HepG2 (cell line): ENCODE data around the gene CPVL. TPM values are rescaled to one million over a fixed set of nuclear protein-coding genes. Genes with fewer than 3 reads are reported as not detected.
A peak's percentile ranks its signal among the peaks of the same experiment; 100 is the strongest.

ENCODE experiments used
- EP300 ChIP-seq, 3 experiments: sonication (generic) in 1 of 3; formaldehyde crosslinking in 1 of 3; IDR thresholded peaks; 2 replicates each; pipeline versions ENCODE4 v1.5.1 to v1.6.1; 2011 to 2020; ENCODE audit warnings: low read depth in 2 of 3, low read length in 2 of 3, borderline replicate concordance in 1 of 3, improper control_type of control experiment in 1 of 3, mild to moderate bottlenecking in 1 of 3, missing genetic modification reagents in 1 of 3, moderate library complexity in 1 of 3
- HOXA9 ChIP-seq: sonication (generic); formaldehyde crosslinking; IDR thresholded peaks from 2 replicates; pipeline ENCODE4 v1.8.1; 2022; ENCODE audit warnings: missing genetic modification reagents, mild to moderate bottlenecking, moderate library complexity, borderline replicate concordance
- MED1 ChIP-seq: sonication (generic); formaldehyde crosslinking; IDR thresholded peaks from 2 replicates; pipeline ENCODE4 v1.4.0; 2020; ENCODE audit warnings: missing genetic modification reagents
- NFE2L2 ChIP-seq: fragments of 150-350 bp; IDR thresholded peaks from 2 replicates; pipeline ENCODE4 v1.6.1; 2014; ENCODE audit warnings: low read length
- POLR2G ChIP-seq: fragments of 200-400 bp; formaldehyde crosslinking; IDR thresholded peaks from 2 replicates; pipeline ENCODE4 v1.6.1; 2018; ENCODE audit warnings: mild to moderate bottlenecking, low read depth, low read length, moderate library complexity
- SRY ChIP-seq: sonication (generic); formaldehyde crosslinking; IDR thresholded peaks from 2 replicates; pipeline ENCODE4 v1.8.0; 2022; ENCODE audit warnings: mild to moderate bottlenecking, missing genetic modification reagents
- TBX2 ChIP-seq: sonication (generic); formaldehyde crosslinking; IDR thresholded peaks from 2 replicates; pipeline ENCODE4 v1.5.0; 2020; ENCODE audit warnings: missing genetic modification reagents, mild to moderate bottlenecking, borderline replicate concordance
- TCF7 ChIP-seq: sonication (generic); IDR thresholded peaks from 2 replicates; pipeline ENCODE4 v1.6.1; 2016; ENCODE audit warnings: antibody characterized with exemption, low read depth
- YEATS2 ChIP-seq: sonication (generic); formaldehyde crosslinking; IDR thresholded peaks from 2 replicates; pipeline ENCODE4 v1.4.0; 2020; ENCODE audit warnings: missing genetic modification reagents, borderline replicate concordance
- ZC3H4 ChIP-seq: sonication (generic); formaldehyde crosslinking; IDR thresholded peaks from 2 replicates; pipeline ENCODE4 v1.4.0; 2020; ENCODE audit warnings: missing genetic modification reagents, borderline replicate concordance
- ZFYVE20 ChIP-seq: sonication (generic); formaldehyde crosslinking; IDR thresholded peaks from 2 replicates; pipeline ENCODE4 v1.8.0; 2023; ENCODE audit warnings: low read depth, mild to moderate bottlenecking, moderate library complexity, missing genetic modification reagents, borderline replicate concordance
- ZNF572 ChIP-seq: sonication (generic); formaldehyde crosslinking; IDR thresholded peaks from 2 replicates; pipeline ENCODE4 v1.5.1; 2020; ENCODE audit warnings: mild to moderate bottlenecking, missing genetic modification reagents
- ZZZ3 ChIP-seq: sonication (generic); formaldehyde crosslinking; IDR thresholded peaks from 2 replicates; pipeline ENCODE4 v1.4.0; 2020; ENCODE audit warnings: missing genetic modification reagents, mild to moderate bottlenecking, borderline replicate concordance
- polyA plus RNA-seq, 8 experiments: library from polyadenylated mRNA; depleted of rRNA in 3 of 8; stranded (reverse) in 7 of 8; unstranded in 1 of 8; fragments of >200 nt; fragmentation: Illumina TruSeq in 4 of 8; extraction: Trizol in 4 of 8; gene quantifications; 2 replicates each; pipeline versions ENCODE4 v1.2.1 to v1.2.3, GENCODE V29; 2011 to 2016; ENCODE audit warnings: low read depth in 4 of 8, missing spikeins in 1 of 8, mixed read lengths in 1 of 8; ENCODE audit not compliant: insufficient read depth in 1 of 8
- total RNA-seq, 5 experiments: library from RNA; depleted of rRNA; stranded (reverse); fragments of >200 nt; fragmentation: Illumina TruSeq; extraction: Trizol; gene quantifications; 2 replicates each; pipeline ENCODE4 v1.2.3, GENCODE V29; 2016; ENCODE audit warnings: low read depth in 1 of 5
- TF ChIP-seq, protein P1 (sequence below): fragments of 450-650 bp; IDR thresholded peaks from 2 replicates; pipeline ENCODE4 v1.6.1; 2017; ENCODE audit warnings: mild to moderate bottlenecking
- TF ChIP-seq, protein P2 (sequence below): sonication (generic); formaldehyde crosslinking; IDR thresholded peaks from 2 replicates; pipeline ENCODE4 v1.5.1; 2020; ENCODE audit warnings: missing genetic modification reagents, mild to moderate bottlenecking, borderline replicate concordance
- TF ChIP-seq, protein P3 (sequence below): sonication (generic); formaldehyde crosslinking; IDR thresholded peaks from 2 replicates; pipeline ENCODE4 v1.5.0; 2020; ENCODE audit warnings: missing genetic modification reagents
- TF ChIP-seq, protein P4 (sequence below): sonication (generic); formaldehyde crosslinking; IDR thresholded peaks from 2 replicates; pipeline ENCODE4 v1.8.0; 2022; ENCODE audit warnings: missing genetic modification reagents, mild to moderate bottlenecking, borderline replicate concordance
- TF ChIP-seq, protein P5 (sequence below), 2 experiments: sonication (generic) in 1 of 2; formaldehyde crosslinking in 1 of 2; IDR thresholded peaks; 2 replicates each; pipeline versions ENCODE4 v1.5.1 to v1.6.1; 2011 to 2020; ENCODE audit warnings: borderline replicate concordance in 1 of 2, low read depth in 1 of 2, low read length in 1 of 2, mild to moderate bottlenecking in 1 of 2, missing genetic modification reagents in 1 of 2, moderate library complexity in 1 of 2
- TF ChIP-seq, protein P6 (sequence below): IDR thresholded peaks from 2 replicates; pipeline ENCODE4 v1.6.1; 2016; ENCODE audit warnings: low read depth

CPVL gene
- total and polyA plus RNA-seq, 2 of the 13 experiments (the other 11 are each of a cell fraction or from before 2014, with no cell fraction given): 59.2 to 294 TPM

DNA sequence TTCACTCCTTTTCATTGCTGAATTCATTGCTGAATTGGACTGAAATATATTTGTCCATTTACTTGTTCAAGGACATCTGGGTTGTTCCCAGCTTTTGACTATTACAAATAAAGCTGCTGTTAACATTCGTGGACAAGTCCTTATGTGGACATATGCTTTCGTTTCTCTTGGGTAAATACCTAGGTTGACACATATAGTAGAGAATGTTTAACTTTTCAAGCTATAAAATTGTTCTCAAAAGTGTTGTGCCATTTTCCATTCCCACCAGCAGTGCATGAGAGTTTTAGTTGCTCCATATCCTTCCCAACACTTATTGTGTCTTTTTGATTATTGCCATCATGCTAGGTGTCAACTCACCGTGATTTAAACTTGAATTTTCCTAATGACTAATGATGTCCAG, 17.5 kb upstream of the CPVL start (continued):
- TF ChIP-seq ZC3H4 (CRISPR knock-in tag): no peak
- TF ChIP-seq, protein P1, sequence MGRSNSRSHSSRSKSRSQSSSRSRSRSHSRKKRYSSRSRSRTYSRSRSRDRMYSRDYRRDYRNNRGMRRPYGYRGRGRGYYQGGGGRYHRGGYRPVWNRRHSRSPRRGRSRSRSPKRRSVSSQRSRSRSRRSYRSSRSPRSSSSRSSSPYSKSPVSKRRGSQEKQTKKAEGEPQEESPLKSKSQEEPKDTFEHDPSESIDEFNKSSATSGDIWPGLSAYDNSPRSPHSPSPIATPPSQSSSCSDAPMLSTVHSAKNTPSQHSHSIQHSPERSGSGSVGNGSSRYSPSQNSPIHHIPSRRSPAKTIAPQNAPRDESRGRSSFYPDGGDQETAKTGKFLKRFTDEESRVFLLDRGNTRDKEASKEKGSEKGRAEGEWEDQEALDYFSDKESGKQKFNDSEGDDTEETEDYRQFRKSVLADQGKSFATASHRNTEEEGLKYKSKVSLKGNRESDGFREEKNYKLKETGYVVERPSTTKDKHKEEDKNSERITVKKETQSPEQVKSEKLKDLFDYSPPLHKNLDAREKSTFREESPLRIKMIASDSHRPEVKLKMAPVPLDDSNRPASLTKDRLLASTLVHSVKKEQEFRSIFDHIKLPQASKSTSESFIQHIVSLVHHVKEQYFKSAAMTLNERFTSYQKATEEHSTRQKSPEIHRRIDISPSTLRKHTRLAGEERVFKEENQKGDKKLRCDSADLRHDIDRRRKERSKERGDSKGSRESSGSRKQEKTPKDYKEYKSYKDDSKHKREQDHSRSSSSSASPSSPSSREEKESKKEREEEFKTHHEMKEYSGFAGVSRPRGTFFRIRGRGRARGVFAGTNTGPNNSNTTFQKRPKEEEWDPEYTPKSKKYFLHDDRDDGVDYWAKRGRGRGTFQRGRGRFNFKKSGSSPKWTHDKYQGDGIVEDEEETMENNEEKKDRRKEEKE: no peak
- TF ChIP-seq EP300 (IDR thresholded peaks at IDR 0.05; ENCODE audit: low read depth in 2 of 2, low read length in 2 of 2): 0 out of 4 replicates have a peak, but pooled peaks of 1 of the 2 experiments have one; percentile 49
- no peak for TF ChIP-seq EP300 (CRISPR knock-in tag; IDR thresholded peaks at IDR 0.05; ENCODE audit: borderline replicate concordance)
- TF ChIP-seq ZFYVE20 (CRISPR knock-in tag): no peak
- peak; percentile 45; the same call in 1 of the 2 replicates for TF ChIP-seq MED1 (CRISPR knock-in tag)
- peak; percentile 60 for TF ChIP-seq TBX2
- no peak for TF ChIP-seq ZZZ3 (CRISPR knock-in tag)
- TF ChIP-seq TCF7: 0 out of 2 replicates have a peak, but pooled peaks have one; percentile 8
- TF ChIP-seq ZNF572: no peak
- TF ChIP-seq, protein P2, sequence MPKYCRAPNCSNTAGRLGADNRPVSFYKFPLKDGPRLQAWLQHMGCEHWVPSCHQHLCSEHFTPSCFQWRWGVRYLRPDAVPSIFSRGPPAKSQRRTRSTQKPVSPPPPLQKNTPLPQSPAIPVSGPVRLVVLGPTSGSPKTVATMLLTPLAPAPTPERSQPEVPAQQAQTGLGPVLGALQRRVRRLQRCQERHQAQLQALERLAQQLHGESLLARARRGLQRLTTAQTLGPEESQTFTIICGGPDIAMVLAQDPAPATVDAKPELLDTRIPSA (CRISPR knock-in tag): no peak
- TF ChIP-seq NFE2L2: no peak
- TF ChIP-seq, protein P3, sequence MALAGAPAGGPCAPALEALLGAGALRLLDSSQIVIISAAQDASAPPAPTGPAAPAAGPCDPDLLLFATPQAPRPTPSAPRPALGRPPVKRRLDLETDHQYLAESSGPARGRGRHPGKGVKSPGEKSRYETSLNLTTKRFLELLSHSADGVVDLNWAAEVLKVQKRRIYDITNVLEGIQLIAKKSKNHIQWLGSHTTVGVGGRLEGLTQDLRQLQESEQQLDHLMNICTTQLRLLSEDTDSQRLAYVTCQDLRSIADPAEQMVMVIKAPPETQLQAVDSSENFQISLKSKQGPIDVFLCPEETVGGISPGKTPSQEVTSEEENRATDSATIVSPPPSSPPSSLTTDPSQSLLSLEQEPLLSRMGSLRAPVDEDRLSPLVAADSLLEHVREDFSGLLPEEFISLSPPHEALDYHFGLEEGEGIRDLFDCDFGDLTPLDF: no peak
- TF ChIP-seq, protein P4, sequence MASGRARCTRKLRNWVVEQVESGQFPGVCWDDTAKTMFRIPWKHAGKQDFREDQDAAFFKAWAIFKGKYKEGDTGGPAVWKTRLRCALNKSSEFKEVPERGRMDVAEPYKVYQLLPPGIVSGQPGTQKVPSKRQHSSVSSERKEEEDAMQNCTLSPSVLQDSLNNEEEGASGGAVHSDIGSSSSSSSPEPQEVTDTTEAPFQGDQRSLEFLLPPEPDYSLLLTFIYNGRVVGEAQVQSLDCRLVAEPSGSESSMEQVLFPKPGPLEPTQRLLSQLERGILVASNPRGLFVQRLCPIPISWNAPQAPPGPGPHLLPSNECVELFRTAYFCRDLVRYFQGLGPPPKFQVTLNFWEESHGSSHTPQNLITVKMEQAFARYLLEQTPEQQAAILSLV (CRISPR knock-in tag): no peak
- TF ChIP-seq, protein P5, sequence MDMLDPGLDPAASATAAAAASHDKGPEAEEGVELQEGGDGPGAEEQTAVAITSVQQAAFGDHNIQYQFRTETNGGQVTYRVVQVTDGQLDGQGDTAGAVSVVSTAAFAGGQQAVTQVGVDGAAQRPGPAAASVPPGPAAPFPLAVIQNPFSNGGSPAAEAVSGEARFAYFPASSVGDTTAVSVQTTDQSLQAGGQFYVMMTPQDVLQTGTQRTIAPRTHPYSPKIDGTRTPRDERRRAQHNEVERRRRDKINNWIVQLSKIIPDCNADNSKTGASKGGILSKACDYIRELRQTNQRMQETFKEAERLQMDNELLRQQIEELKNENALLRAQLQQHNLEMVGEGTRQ (IDR thresholded peaks at IDR 0.05; ENCODE audit: low read depth, low read length): no peak
- TF ChIP-seq, protein P5 (CRISPR knock-in tag; IDR thresholded peaks at IDR 0.05; ENCODE audit: borderline replicate concordance): peak; percentile 33; the same call in 1 of the 2 replicates
- TF ChIP-seq, protein P6, sequence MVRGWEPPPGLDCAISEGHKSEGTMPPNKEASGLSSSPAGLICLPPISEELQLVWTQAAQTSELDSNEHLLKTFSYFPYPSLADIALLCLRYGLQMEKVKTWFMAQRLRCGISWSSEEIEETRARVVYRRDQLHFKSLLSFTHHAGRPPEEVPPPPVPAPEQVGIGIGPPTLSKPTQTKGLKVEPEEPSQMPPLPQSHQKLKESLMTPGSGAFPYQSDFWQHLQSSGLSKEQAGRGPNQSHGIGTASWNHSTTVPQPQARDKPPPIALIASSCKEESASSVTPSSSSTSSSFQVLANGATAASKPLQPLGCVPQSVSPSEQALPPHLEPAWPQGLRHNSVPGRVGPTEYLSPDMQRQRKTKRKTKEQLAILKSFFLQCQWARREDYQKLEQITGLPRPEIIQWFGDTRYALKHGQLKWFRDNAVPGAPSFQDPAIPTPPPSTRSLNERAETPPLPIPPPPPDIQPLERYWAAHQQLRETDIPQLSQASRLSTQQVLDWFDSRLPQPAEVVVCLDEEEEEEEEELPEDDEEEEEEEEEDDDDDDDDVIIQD: peak; percentile 99
- no peak for TF ChIP-seq POLR2G
- TF ChIP-seq SRY (CRISPR knock-in tag): no peak
- TF ChIP-seq HOXA9: no peak
- peak; percentile 40; the same call in 1 of the 2 replicates for TF ChIP-seq YEATS2
